Endodermal cell (in vitro differentiated cells): Measurements from ENCODE around the gene ADAM22. TPM values are rescaled to one million over a fixed set of nuclear protein-coding genes. Genes with fewer than 3 reads are reported as not detected.

Experiments used
- DNase-seq: peaks from one replicate; pipeline ENCODE4 v3.0.0-alpha.2; 2017
- H3K27ac ChIP-seq: 2 replicates; pipeline ENCODE4 v1.5.1; 2013; ENCODE audit warnings: mild to moderate bottlenecking, low read depth, low read length, moderate library complexity
- H3K27me3 ChIP-seq: 2 replicates; pipeline ENCODE4 v1.6.1; 2013; ENCODE audit warnings: mild to moderate bottlenecking, low read length, moderate library complexity; ENCODE audit not compliant: insufficient read depth, control insufficient read depth, poor library complexity, severe bottlenecking
- H3K36me3 ChIP-seq: 2 replicates; pipeline ENCODE4 v1.7.0; 2013; ENCODE audit warnings: mild to moderate bottlenecking, low read length, moderate library complexity; ENCODE audit not compliant: control insufficient read depth, insufficient read depth
- H3K4me1 ChIP-seq: one replicate; pipeline ENCODE4 v1.7.0; 2013; ENCODE audit warnings: low read length; ENCODE audit not compliant: control insufficient read depth, insufficient read depth
- H3K4me3 ChIP-seq: 2 replicates; pipeline ENCODE4 v1.5.1; 2013; ENCODE audit warnings: mild to moderate bottlenecking, low read length, moderate library complexity
- H3K9ac ChIP-seq: 2 replicates; pipeline ENCODE4 v1.6.1; 2013; ENCODE audit warnings: mild to moderate bottlenecking, low read length, moderate library complexity; ENCODE audit not compliant: poor library complexity, severe bottlenecking; ENCODE audit errors: extremely low read depth
- H3K9me3 ChIP-seq: 2 replicates; pipeline ENCODE4 v1.6.1; 2013; ENCODE audit warnings: mild to moderate bottlenecking, low read length, moderate library complexity; ENCODE audit not compliant: control insufficient read depth
- H3K27ac Mint-ChIP-seq: 2 replicates; pipeline ENCODE4 v1.8.0; 2020; ENCODE audit warnings: mixed read lengths
- H3K27me3 Mint-ChIP-seq: 2 replicates; pipeline ENCODE4 v1.8.0; 2021; ENCODE audit warnings: mild to moderate bottlenecking, mixed read lengths; ENCODE audit not compliant: insufficient read depth
- H3K36me3 Mint-ChIP-seq: 2 replicates; pipeline ENCODE4 v1.8.0; 2020; ENCODE audit warnings: low read depth, mixed read lengths
- H3K4me1 Mint-ChIP-seq: 2 replicates; pipeline ENCODE4 v1.8.0; 2020; ENCODE audit warnings: mixed read lengths
- H3K4me3 Mint-ChIP-seq: 2 replicates; pipeline ENCODE4 v1.8.0; 2020; ENCODE audit warnings: mild to moderate bottlenecking, moderate library complexity, mixed read lengths
- H3K9me3 Mint-ChIP-seq: 2 replicates; pipeline ENCODE4 v1.8.0; 2020; ENCODE audit warnings: mild to moderate bottlenecking, mixed read lengths
- CTCF ChIP-seq: fragments of 200-600 bp; sonication (generic); conservative IDR thresholded peaks from 2 replicates; pipeline ENCODE4 v1.5.0; 2021; ENCODE audit warnings: antibody characterized with exemption, mild to moderate bottlenecking
- WGBS, 2 experiments: methylation state at CpG; one replicate each; pipeline versions ENCODE4 v1.1.5 to v1.1.7; 2013; ENCODE audit warnings: missing lambda C conversion rate in 2 of 2, mixed read lengths in 1 of 2; ENCODE audit not compliant: insufficient coverage in 1 of 2, insufficient read length in 1 of 2; 5-methylcytosine and 5-hydroxymethylcytosine counted together
- total RNA-seq, 2 donors: library from RNA; stranded (reverse); fragmentation: NEBNext Ultra II Directional in 1 of 2; extraction: Animal tissue kit (Norgen Biotek cat#: 25700) in 1 of 2; gene quantifications; 2 replicates in 1 of 2; 3 replicates in 1 of 2; pipeline ENCODE4 v1.2.1, GENCODE V29; 2021

Gene ADAM22
- total RNA-seq, 2 donors from 2014 or later = 10.9 to 11.5 TPM

- Histone ChIP-seq H3K27me3 (no peaks in the 10 kb centered on the region), H3K4me3 (no peak overlapping the region), H3K27ac (no peak overlapping the region), H3K9ac (no peak overlapping the region), H3K4me1 (no peaks in the 10 kb centered on the region), H3K9me3 (no peaks in the 10 kb centered on the region), H3K36me3 (no peaks in the 10 kb centered on the region)
- H3K9me3 Mint-ChIP-seq = no peaks in the 10 kb centered on the region
- no peak for DNase-seq
- TF ChIP-seq CTCF = no peak
- no peak overlapping the region for H3K27ac Mint-ChIP-seq
- H3K36me3 Mint-ChIP-seq = no peaks in the 10 kb centered on the region
- H3K4me3 Mint-ChIP-seq = no peak overlapping the region
- no peaks in the 10 kb centered on the region for H3K27me3 Mint-ChIP-seq
- H3K4me1 Mint-ChIP-seq = peaks cover 7% of the 10 kb centered on the region
- WGBS, 2 experiments = 80% methylated on average over 1 of the region's 1 CpG; no CpG with 5 or more reads in 1 of the 2 experiments
Measured at GRCh38 chr7:88090240-88090639, 156.2 kb downstream of the ADAM22 start.

GRCh38 chr7:88090671-88091070 lies 156.6 kb downstream of the ADAM22 start:
- no peaks in the 10 kb centered on the region for H3K9me3 ChIP-seq
- no peaks in the 10 kb centered on the region for H3K36me3 Mint-ChIP-seq

GRCh38 chr7:88091988-88092675 lies 158.1 kb downstream of the ADAM22 start:
- Mint-ChIP-seq H3K4me3 (no peak overlapping the region), H3K27ac (no peak overlapping the region), H3K4me1 (peaks cover 7% of the 10 kb centered on the region), H3K27me3 (no peaks in the 10 kb centered on the region), H3K9me3 (no peaks in the 10 kb centered on the region), H3K36me3 (no peaks in the 10 kb centered on the region)
- 91 to 100% methylated on average over 1 to 3 of the region's 3 CpGs for WGBS, 2 experiments
- no peak for TF ChIP-seq CTCF
- Histone ChIP-seq H3K4me3 (no peak overlapping the region), H3K36me3 (no peaks in the 10 kb centered on the region), H3K27me3 (no peaks in the 10 kb centered on the region), H3K4me1 (no peaks in the 10 kb centered on the region), H3K9ac (no peak overlapping the region), H3K9me3 (no peaks in the 10 kb centered on the region), H3K27ac (no peak overlapping the region)
- DNase-seq = no peak

More at GRCh38 chr7:88090671-88091070, 156.6 kb downstream of the ADAM22 start:
- Histone ChIP-seq H3K9ac (no peak overlapping the region), H3K27ac (no peak overlapping the region), H3K4me3 (no peak overlapping the region), H3K4me1 (no peaks in the 10 kb centered on the region), H3K36me3 (no peaks in the 10 kb centered on the region), H3K27me3 (no peaks in the 10 kb centered on the region)
- H3K27ac Mint-ChIP-seq = no peak overlapping the region
- no peaks in the 10 kb centered on the region for H3K27me3 Mint-ChIP-seq
- WGBS, 2 experiments = 89% methylated on average over 1 of the region's 2 CpGs; no CpG with 5 or more reads in 1 of the 2 experiments
- peaks cover 7% of the 10 kb centered on the region for H3K4me1 Mint-ChIP-seq
- no peak for TF ChIP-seq CTCF
- no peak overlapping the region for H3K4me3 Mint-ChIP-seq
- DNase-seq = no peak
- H3K9me3 Mint-ChIP-seq = no peaks in the 10 kb centered on the region
